ENCODE results near the gene OR51B2.

Gene OR51B2

DNA sequence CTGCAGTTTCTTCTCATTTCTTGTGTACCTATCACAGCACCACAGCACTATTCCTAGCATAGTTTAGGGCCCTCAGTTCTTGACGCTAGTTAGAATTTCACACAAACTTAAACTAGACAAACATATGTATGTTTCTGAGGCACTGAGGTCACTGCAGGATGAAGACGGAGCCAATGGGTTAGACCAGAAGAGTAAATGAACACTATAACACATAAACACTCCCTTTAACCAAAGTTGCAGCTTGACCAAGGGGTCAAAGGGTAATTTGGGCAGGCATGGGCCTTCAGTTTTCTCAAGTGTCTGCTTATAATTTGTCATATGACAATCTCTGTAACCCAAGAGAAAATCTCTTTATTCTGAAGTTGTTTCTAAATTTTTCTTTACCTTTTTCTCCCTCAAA is 41.5 kb downstream of the OR51B2 start:
- DNase-seq (ENCODE audit: low read depth): no peak

DNA sequence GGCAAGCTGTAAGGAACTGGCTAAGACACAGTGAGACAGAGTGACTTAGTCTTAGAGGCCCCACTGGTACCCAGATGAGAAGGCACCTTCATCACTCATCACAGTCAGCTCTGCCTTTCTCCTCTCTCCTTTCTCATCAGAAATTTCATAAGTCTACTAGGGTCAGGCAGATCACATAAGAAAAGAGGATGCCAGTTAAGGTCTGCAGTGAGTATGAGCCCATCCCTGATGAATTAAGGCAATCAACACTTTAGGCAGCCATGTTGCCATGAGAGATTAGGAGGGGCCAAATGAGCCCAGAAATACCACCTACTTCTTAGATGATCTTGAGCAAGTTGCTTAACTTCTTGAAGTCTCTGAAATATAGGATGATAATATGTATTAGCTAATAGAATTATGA is 42.5 kb downstream of the OR51B2 start:
- DNase-seq (ENCODE audit: low read depth): no peak

DNA sequence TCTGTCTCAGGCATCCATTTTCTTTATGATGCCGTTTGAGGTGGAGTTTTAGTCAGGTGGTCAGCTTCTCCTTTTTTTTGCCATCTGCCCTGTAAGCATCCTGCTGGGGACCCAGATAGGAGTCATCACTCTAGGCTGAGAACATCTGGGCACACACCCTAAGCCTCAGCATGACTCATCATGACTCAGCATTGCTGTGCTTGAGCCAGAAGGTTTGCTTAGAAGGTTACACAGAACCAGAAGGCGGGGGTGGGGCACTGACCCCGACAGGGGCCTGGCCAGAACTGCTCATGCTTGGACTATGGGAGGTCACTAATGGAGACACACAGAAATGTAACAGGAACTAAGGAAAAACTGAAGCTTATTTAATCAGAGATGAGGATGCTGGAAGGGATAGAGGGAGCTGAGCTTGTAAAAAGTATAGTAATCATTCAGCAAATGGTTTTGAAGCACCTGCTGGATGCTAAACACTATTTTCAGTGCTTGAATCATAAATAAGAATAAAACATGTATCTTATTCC is 43.5 kb downstream of the OR51B2 start:
- DNase-seq (ENCODE audit: low read depth): peak; percentile 94

DNA sequence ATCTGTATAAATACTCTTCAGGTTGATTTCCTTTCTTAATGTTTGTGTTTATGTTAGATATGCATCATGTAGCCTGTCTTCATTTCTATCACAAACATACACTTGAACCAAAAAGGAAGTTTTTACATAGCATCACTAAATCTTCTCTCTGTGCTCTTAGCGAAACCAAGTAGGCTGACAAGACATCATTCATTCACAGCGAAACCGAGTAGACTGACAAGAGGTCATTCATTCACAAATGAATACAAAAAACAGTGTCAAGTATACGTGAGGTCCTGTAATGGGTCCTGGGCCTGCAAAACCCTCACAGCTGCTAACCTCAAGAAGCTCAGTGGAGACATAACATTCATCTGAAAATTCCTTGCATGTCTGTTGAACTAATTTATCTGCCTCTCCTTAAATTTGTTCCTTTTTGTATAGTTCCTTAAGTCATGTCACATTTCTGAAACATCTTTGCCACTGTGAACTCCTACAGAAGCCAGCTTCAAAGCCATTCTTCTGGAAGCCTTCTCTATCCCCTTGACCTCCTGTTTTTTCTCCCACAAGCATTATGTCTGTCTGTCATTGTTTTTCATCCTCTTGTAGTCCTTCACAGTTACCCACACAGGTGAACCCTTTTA is 44.5 kb downstream of the OR51B2 start:
- no peak for DNase-seq (ENCODE audit: low read depth)

DNA sequence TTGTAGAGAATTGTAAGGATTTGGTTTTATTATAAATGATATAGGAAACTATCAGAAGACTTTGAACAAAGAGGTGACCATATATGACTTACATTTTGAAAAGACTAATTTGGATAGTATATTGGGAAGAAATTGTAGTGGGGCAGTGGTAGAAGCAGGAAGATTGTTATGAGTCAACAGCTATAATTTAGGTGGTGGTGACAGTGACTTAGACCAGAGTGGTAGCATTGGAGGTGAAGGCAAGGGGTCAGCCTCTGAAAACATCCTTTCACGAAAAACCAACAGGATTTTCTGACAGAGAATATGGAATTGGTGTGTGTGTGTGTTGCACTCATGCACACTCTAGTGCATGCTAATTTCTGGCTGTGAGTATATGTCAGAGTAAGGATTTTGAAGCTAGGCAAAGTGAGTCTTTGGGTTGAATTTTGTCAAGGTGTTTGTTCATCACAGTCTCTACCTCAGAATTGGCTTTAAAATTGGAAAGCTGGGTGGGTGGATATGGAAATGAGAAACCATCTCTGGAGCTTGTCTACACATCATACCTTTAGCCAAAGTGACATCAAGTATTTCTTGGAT is 46.2 kb downstream of the OR51B2 start:
- DNase-seq (ENCODE audit: low read depth): no peak

DNA sequence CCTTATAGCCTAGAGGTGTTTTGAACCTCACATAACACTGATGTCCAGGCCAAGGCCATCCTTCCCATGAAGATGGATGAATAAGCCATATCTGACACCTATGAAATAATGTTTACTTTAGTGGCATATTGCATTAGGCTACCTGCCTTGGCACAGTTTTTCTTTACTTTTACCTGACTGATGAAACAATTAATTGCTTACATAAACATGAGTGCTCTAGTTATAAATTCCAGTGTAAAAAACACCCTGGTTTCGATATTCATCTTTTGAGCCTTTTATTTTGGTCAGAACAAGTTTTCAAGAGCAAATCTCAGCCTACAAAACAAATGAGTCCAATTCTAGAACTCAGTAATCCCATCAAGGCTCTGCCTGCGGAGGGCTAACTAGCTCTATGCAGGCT is 47.4 kb downstream of the OR51B2 start:
- no peak for DNase-seq (ENCODE audit: low read depth)

DNA sequence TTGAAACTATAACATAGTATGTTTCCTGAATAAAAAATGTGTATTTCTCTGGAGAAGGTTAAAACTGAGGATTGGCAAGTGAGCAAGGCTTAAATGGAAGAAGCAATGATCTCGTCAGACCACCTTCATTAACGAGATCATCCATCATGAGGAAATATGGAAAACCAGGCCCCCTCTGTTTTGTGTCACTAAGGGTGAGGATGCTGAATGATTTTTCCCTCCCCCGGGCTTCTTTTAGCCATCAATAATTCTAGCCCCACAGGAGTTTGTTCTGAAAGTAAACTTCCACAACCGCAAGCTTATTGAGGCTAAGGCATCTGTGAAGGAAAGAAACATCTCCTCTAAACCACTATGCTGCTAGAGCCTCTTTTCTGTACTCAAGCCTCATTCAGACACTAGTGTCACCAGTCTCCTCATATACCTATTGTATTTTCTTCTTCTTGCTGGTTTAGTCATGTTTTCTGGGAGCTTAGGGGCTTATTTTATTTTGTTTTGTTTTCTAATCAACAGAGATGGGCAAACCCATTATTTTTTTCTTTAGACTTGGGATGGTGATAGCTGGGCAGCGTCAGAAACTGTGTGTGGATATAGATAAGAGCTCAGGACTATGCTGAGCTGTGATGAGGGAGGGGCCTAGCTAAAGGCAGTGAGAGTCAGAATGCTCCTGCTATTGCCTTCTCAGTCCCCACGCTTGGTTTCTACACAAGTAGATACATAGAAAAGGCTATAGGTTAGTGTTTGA is 48.6 kb downstream of the OR51B2 start:
- peak; percentile 69 for DNase-seq (ENCODE audit: low read depth)

DNA sequence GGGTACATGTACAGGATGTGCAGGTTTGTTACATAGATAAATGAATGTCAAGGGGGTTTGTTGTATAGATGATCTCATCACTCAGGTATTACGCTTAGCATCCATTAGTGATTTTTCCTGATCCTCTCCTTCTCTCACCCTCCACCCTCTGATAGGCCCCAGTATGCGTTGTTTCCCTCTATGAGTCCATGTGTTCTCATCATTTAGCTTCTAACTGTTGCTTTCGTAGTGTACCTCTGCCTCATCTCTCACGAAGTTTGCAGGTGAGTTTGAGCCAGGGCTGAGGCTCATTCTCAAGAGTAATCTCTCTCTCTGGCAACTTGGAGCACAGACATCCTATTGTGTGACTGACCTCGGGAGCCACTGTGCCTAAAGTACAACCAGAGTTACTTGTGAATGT is 49.7 kb downstream of the OR51B2 start:
- DNase-seq (ENCODE audit: low read depth): no peak
